GM21360 (cell line): ENCODE results near the gene ELOVL3.
"Not testable (repeated sequence)": the region's sequence is repeated elsewhere in the genome, so short reads cannot be mapped to it uniquely, and the experiment has no call there.

ENCODE experiments used
- ATAC-seq: cut with Tn5 transposase; IDR thresholded peaks from one replicate; pipeline ENCODE4 v1.9.1; 2021; ENCODE audit warnings: mild to moderate bottlenecking, moderate library complexity; ENCODE audit not compliant: unreplicated experiment

The ELOVL3 gene, protein sequence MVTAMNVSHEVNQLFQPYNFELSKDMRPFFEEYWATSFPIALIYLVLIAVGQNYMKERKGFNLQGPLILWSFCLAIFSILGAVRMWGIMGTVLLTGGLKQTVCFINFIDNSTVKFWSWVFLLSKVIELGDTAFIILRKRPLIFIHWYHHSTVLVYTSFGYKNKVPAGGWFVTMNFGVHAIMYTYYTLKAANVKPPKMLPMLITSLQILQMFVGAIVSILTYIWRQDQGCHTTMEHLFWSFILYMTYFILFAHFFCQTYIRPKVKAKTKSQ

DNA sequence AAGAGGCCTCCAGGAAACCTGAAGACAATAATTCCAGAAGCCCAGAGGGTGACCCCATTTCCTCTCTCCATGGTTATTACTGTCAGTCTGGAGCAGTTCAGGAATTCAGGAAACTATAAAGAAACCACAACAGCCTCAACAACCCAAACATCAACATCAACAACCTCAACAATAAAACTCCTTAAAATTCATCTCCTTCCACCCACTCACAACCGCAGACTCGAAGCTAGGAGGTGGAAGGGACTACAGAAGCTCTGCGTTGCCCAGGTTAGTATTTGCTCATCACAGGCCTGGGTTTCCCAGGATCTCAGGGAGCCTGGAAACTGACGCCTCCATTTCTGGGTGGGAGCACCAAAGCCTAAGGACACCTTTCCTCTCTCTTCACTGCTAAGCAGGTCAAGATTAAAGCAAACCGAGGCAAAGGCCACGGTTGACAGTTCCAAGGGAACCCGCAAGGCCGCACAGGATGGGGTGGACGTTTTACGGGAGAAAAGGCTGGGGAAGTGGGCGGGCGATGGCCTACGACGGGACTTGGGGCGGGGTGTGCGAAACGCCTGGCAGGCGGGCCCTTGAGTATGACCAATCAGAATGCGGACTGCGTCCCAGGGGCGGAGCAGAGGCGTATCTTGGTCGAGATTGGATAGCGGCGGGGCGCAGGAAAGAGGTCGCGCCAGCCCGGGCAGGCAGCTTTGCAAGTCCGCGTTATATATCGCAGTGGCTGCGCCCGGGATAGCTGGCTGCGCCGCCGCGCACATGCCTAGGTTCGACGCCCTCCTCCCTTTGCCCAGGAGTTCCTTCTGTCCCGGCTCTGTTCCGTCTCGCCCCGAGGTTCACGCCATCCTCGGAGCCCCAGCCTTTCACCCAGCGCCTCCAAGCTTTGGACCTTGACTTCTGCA, at the start of gene ELOVL3:
TSS of gene ELOVL3 (plus strand) at position 654 of the 896 bp plus-strand sequence. CDS start 250 bp downstream, outside the sequence.
- peak; percentile 79 for ATAC-seq

DNA sequence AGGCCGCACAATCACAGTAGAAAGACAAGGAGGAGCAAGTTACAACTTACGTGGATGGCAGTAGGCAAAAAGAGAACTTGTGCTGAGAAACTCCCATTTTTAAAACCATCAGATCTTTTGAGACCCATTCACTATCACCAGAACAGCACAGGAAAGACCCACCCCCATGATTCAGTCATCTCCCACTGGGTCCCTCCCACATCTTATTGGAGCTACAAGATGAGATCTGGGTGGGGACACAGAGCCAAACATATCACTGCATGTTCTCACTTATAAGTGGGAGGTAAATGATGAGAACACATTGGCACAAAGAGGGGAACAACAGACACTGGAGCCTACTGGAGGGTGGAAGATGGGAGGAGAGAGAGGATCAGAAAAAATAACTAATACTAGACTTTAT, 41.5 kb upstream of the ELOVL3 start:
- no peak for ATAC-seq

DNA sequence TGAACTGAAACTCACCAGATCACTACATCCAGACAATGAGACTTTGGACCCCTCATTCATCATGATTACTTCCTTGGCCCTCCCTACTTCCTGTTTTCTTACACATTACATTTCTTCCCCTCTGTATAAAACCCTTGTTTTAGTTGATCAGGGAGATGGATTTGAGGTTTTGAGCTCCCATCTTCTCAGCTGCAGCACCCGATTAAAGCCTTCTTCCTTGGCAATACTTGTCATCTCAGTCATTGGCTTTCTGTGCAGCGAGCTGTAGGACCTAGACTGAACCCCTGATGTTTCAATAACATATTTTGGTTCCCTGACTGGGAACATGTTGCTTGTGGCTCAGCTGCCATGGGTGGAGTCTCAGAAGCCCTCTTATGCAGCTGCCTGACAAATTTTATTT, 40.8 kb upstream of the ELOVL3 start:
- ATAC-seq, result no peak

DNA sequence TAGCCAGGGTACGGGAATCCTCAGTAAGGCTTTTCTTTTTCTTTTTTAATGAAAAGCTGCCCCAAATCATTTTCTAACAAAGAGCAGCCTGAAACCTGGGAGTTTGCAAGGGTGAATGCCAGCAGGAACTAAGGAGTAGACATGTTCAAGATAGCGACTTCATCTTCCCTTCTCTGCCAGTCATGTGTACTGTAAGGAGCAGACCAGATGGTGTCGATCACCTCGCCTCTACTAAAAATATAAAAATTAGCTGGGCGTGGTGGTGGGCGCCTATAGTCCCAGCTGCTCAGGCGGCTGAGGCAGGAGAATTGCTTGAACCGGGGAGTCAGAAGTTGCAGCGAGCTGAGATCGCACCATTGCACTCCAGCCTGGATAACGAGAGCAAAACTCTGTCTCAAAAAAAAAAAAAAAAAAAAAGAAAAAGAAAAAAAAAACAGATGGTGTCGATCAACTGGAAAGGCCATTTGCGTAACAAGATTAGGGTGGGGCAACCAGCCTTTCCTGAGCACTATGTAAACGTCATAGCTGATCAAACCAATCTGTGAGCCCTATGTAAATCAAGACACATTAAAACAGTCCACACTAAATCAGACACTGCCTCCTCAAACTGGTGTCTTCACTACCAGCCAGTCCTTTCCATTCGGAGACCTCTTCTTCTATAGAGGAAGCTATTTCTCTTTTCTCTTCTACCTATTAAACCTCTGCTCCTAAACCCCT, 40.1 kb upstream of the ELOVL3 start:
- no peak for ATAC-seq

DNA sequence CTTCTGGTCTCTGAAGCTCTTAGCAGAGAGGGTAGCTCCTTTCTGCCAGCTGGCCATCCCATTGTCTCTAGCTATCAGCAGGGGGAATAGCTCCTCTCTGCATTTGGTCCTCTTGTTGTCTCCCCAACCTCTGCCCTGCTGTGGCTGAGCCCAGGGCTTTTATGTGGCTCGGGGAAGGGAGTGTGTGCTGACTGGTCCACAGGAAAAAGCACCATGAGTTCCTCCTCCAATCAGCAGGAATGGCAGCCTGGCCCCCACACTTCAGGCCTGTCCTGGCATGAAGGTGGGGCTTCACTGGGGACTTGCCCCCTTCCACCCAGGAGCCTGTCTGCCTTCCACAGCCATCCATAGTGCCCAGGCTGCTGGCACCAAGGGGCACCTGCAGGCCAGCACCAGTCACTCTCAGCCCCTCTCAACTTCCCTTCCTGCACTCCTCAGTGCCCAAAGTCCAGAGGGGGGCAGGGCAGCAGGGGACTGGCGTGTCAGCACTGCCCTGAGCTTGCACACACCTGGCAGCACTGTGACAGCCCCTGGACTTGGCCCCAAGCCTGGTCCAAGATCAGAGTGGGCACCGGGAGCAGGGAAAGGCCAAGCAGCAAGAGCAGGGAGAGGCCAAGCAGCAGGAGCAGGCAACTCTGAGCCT, 37.7 kb upstream of the ELOVL3 start:
- no peak for ATAC-seq

DNA sequence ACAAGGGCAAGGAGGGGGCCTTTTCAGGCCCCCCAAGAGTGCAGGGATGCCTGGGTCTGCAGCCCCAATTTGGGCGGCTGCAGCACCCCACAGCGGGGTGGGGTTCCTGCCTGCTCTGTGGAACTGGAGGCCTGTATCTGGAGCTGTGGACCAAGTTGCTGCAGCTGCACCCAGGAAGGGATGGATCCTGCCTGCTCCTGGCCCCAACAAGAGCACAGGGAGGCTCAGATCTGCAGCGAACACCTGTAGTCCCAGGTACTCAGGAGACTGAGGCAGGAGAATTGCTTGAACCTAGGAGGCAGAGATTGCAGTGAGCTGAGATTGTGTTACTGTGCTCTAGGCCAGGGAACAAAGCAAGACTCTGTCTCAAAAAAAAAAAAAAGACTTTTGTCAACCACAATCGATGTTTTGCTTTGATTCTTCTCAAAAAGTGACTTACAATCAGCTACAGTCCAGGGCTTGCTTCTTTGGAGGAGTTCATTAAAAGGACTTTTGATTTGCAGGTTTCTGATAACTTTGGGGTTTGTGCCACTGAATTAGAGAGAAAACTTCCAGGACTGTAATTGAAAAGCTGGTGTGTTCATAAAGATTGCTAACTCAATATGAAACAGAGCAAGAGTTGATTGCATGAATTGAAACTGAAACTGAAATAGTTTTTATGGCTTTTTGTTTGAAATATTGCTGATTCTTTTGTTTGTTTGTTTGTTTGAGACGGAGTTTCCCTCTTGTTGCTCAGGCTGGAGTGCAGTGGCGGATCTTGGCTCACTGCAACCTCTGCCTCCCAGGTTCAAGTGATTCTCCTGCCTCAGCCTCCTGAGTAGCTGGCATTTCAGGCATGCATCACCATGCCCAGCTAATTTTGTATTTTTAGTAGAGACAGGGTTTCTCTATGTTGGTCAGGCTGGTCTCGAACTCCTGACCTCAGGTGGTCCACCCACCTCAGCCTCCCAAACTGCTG, 36.9 kb upstream of the ELOVL3 start:
- not testable (repeated sequence) for ATAC-seq

DNA sequence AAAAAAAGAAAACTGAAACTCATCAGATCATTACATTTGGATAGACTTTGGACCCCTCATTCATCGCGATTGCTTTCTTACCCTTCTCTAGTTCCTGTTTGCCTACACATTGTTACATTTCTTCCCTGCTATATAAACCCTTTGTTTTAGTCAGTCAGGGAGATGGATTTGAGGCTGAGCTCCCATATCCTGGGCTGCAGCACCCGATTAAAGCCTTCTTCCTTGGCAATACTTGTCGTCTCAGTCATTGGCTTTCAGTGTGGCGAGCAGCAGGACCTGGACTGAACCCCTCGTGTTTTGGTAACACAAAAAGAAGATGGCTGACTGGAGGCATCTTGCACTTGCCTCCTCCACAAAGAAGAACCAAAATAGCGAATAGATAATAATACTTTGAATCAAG, 34.1 kb upstream of the ELOVL3 start:
- ATAC-seq, result no peak

DNA sequence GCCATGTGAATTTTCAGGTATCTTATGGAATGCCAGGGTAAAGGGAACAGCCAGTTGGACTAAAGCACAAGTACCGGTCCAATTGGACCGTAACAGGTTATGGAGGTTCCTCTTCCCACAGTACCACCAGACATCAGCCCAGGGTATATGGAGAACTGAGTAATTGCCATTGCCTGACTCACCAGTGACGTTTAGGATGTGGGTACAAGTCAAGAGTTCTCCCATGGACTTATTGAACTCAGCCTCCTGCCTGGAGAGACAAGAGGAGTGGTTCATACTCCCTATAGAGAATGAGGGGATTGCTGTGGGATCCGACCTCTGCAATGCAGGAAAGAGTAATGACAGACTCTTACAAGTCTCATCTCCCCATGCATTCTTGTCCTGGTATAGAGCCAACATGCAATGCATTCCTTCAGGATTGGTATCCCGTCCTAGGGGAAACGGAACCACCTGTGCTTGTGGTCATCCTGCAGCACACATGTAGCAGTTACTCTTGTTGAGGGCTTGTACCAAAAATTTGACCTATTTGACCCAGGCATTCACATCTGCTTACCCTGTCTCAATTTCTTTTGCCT, 30.7 kb upstream of the ELOVL3 start:
- ATAC-seq, result no peak

DNA sequence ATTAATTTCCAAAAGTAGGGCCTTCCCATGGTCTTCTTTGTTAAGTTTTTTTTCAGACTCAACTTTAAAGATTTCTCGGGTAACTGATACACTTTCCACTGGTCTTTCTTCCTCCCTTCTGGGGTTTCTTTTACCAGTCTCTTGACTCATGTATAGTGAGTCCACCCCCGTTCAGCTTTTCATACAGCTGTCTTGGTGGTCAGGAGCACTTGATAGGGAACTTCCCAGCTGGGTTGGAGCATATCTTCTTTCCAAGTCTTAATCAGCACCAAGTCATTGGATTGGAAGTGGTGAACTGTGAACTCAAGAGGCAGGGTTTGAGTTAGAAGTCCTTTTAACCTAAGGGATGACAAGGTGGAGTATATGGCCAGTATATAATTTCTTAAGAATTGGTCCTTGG, 29.2 kb upstream of the ELOVL3 start:
- no peak for ATAC-seq

DNA sequence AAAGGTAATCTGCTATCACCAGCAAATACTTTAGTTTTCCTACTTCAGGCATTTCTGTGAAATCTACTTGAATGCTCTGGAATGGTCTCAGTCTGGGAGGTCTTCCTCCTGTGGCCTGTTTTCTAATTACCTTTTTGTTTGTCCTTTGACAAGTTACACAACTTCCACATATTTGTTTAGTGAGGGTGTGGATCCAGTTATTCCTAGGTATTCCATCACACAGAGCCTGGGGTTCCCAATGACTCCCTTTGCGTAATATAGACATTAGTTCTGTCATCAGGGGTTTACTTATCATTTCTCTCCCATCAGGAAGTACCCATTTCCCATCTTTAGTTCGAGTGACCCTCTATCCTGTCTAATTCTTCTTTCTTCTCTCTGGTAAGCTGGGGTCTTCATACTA, 28.1 kb upstream of the ELOVL3 start:
- no peak for ATAC-seq

DNA sequence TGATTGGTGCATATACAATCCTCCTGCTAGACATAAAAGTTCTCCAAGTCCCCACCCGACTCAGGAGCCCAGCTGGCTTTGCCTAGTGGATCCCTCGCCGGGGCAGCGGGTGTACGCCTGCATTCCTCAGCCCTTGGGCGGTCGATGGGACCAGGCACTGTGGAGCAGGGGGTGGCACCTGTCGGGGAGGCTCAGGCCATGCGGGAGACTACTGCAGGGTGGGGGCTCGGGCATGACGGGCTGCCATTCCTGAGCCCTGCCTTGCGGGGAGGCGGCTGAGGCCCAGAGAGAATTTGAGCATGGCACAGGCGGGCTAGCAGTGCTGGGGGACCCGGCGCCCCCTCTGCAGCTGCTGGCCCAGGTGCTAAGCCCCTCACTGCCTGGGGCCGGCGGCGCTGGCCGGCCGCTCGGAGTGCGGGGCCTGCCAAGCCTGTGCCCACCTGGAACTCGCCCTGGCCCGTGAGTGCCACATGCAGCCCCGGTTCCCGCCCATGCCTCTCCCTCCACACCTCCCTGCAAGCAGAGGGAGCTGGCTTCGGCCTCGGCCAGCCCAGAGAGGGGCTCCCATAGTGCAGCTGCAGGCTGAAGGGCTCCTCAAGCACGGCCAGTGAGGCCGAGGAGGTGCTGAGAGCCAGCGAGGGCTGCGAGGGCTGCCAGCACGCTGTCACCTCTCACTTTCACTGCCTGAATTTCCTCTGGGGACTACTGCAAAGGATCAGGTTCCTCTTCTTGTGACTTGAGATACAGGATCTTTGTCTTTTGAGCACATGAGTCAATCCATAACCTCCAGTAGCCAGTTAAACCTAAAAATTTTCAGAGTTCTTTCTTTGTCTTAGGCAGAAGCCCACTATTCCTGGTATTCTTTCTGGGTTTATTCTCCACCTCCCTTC, 25.1 kb upstream of the ELOVL3 start:
- no peak for ATAC-seq

DNA sequence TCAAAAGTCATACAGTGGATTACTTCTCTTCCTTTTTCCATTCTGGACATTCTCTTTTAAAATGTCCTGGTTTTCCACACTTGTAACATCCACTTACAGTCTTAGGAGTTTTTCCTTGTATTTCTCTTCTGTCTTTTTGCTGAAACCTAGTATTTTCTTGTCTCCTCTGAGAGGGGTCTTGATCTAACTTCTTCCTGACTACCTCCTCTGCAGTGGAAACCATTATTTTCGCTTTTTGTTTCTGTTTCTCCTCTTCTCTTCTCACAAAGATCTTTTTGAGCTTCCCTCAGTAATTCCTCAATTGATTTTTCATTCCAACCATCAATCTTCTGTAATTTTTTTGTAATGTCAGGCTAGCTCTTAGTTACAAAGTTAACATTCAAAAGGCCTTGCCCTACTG, 23.7 kb upstream of the ELOVL3 start:
- ATAC-seq, result no peak

DNA sequence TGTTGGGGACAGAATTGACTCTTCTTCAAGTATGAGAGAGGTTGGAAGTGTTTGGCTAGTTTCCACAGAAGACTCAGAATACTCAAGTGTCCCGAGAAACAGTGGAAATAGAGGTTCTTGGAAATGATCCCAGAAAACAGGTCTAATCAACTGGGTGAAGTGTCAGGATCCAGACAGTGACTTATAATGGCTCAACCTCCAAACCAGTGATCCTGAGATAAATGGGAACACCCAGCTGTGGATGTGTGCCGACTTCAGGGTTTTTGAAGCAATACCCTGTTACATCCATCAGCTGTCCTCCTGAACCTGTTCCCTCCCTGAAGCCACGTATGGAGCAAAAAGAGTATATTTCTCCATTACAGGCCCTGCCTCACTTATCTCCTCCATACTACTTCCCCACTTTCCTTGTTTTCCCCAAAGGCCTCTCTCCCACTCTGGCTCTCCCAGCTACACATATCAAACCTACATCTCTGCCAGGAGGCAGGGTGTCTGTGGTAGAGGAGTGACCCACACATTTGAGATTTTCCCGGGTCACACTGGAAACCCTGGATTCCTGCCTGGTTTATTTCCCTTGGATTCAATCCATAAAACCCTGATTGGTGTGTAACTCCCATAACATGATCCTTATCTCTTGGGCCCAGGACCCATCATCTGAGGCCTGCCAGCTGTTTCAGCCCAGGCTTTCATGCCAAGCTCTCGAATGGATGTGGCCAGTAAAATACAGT, 17.6 kb upstream of the ELOVL3 start:
- no peak for ATAC-seq

DNA sequence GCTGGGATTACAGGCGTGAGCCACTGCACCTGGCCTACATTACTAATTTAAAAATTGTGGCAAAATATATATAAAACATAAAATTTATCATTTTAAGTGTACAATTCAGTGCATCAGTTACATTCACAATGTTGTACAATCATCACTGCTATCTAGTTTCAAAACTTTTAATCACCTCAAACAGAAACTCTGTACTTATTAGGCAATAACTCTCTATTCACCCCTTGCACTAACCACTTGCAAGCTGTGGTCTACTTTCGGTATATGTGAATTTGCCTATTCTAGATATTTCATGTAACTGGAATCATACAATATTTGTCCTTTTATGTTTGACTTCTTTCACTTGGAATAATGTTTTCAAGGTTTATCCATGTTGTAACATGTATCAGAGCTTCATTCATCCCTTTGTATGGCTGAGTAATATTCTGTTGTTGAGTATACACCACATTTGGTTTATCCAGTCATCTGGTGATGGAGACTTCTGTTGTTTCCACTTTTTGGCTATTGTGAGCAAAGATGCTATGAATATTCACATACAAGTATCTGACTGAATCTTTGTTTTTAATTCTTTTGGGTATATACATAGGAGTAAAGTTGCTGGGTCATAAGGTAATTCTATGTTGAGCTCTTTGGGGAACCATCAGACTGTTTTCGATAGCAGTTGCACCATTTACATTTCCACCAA, 14.3 kb upstream of the ELOVL3 start:
- ATAC-seq, result no peak

DNA sequence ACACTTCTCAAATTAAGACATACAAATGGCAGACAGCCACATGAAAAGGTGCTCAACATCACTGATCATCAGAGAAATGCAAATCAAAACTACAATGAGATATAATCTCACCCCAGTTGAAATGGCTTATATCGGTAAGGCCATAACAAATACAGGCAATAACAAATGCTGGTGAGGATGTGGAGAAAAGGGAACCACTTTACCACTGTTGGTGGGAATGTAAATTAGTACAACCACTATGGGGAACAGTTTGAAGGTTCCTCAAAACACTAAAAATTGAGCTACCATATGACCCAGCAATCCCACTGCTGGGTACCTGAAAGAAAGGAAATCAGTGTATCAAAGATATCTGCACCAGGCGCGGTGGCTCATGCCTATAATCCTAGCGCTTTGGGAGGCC, 12.5 kb upstream of the ELOVL3 start:
- not testable (repeated sequence) for ATAC-seq

DNA sequence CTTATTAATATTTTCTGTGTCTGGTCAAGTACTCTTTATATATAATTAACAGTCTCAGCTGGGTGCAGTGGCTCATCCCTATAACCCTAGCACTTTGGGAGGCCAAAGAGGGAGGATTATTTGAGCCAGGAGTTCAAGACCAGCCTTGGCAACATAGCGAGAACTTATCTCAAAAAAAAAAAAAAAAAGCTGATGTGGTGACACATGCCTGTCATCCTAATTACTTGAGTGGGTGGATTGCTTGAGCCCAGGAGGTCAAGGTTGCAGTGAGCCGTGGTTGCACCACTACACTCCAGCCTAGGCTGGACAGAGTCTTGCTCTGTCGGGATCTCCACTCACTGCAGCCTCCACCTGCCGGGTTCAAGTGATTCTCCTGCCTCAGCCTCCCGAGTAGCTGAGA, 6.7 kb upstream of the ELOVL3 start:
- ATAC-seq, result no peak

DNA sequence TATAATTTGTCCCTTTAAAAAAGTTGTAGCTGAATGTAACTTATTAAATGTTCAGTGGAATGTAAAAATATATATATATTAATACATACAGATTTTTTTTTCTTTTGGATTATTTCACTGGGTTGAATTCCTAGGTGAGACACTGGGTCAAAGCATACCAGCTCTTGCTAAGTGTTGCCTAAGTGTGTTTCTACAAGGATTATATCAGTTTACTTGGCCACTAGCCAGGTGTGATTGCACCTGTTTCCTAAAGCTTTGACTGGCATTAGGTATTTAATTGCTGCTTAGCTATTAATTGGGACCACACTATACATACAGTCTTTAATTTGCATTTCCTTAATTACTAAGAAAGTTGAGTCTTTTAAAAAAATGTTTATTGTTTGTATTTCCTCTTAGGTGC, 5.5 kb upstream of the ELOVL3 start:
- ATAC-seq, result no peak
